HG02763 (cell line): ENCODE data around the gene TTC39C.

Experiments used
- ATAC-seq: cut with Tn5 transposase; IDR thresholded peaks from one replicate; pipeline ENCODE4 v1.9.1; 2021; ENCODE audit warnings: mild to moderate bottlenecking, moderate library complexity; ENCODE audit not compliant: unreplicated experiment

TTC39C gene

DNA sequence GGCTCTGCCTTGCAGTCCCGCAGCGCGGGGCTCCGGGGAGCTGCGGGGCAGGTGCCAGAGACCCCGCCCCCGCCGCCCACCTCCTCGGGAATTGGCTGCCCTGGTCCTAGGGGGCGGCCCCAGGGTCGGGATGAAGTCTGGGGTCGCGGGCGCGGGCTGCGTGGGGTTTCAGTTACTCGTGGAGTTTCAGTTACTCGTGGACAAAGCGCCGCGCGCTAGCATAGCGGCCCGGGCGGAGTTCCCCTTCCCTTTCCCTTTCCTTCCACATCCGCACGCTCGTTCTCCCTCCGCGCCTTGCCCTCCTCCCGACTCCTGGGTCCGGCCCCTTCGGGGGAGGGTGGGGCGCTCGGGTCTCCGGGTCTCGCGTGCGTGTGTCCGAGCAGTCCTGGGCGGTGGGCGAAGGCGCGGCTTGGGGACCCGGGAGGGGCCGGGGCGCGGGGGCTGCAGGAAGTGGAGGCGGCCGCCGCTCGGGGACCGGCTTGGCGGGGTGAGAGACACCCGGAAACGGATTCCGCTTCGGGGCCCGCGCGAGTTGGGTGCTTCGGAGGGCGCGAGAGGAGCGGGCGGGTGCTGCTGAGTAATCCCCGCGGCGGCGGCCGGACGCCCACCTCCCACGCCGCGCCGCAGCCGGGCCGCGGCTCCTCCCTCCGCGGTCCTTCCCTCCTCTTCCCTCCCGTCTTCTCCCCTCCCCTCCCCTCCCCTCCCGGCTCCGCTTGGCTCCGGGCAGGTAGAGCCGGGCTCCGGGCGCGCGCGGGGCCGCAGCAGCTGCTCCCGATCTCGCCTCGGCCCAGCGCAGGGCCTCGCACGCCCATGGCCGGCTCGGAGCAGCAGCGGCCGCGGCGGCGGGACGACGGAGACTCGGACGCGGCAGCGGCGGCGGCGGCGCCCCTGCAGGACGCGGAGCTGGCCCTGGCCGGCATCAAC lies at the start of gene TTC39C:
Gene TTC39C, plus strand, starts transcription at position 693 of the 924 bp plus-strand sequence. Its CDS starts 118 bp downstream, at position 811.
- peak; percentile 39 for ATAC-seq

DNA sequence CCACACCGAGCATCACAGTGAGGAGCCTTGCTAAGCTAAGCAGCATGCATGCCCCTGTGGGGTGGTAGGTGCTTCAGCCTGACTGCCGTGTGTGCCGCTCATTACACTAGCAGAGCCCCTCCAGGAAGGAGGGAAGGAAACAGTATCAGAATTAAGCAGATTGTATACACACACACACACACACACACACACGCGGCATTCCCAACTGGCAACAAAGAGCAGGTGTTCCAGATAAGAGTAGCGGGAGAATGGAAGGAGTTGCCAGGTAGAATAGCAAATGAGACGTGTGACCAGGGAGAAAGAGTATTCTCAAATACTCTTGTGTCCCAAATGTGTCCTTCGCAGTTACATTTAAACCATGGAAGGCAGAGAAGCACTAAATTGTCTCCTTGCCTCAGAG lies 47.6 kb upstream of the TTC39C start:
- no peak for ATAC-seq

DNA sequence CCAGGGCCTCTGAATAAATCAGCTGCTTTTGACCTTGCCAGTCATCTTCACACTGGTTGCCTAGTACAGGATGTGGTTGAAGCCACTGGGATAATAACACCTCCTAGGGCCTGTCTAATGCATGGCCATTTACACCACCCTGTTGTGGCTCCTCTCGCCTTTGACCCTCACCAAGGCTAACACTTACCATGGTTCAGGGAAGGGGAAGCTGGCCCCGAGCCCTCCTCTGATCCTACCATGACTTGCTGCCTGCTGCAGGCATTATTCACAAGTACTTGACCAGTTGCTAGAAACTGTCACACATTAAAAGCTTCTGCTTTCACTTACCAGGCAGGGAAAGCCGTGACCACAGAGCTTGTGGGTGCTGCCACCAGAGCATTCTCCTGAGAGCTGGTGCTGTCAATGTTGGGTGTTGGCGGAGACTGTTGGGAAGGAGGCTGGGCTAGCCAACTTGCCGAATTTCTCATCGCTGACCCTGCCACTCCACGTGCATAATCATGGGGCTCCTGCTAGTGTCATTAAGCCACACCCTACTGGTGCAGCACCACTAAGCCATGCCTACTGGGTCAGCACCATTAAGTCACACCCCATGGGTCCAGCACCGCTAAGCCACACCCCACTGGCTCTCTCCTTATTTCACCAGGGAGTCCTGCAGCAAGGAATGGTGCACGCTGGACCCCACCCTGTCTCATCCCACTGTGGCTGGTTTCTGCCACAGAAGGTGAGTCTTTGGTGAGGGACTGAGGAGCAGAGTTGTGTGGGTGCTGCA lies 47.0 kb upstream of the TTC39C start:
- peak; percentile 65 for ATAC-seq

DNA sequence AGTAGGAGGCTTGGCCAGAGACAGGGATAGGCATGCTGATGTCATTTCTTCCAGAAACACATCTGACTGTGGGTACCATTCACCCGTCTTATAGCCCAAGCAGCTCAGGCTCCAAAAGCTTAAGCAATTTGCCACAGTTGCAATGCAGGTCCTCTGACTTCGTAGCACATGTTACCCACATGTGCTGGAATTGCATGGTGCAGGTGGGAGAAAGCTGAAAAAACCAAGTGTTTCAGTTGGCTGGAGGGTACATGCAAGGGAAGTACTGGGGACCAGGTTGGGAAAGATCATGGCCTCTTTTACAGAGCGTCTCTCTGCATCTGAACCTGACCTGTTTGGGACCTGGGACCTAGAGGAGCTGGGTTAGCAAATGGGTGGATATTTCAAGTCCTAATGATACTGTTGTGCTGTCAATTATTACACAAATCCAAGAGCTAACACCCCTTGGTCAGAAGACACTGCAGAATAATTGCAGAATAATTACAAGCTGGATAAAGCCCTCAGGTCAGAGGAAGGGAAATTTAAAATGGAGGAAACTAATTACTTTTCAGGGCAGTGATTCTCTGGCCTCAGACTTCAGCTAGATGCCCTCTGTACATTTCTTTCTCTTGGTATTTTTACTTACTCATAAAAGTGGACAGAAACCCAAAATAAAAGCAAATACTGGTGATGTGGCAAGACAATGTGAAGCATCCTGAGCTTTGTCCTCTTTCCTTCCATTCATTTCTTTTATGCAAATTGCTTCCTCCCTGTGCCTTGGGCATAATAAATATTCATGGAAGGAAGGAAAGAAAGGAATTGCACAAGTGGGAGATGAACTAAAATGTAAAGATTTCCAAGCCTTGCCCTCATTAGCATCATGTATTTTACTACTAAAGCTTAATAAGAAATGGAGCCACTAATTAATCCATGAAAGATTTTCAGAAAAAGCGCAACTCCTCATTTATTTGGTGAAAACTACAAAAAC lies 45.6 kb upstream of the TTC39C start:
- ATAC-seq: no peak

DNA sequence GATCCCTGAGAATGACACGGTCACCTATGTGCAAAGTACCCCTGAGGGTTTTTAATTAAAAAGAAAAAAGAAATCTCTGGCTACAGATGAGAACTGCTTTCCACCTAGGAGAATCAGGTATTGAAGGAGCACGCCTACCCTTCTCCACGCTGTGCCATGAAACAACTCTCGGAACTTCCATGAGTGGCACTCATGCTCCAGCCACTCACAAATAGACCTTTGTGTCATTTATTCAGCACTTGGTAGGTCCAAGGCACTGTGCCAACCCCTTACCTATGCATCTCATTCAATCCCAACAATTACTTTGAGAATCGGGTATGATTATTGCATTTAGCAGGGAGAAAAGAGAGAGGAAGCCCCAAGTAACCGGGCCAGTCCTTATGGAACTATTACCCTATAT lies 44.9 kb upstream of the TTC39C start:
- no peak for ATAC-seq

DNA sequence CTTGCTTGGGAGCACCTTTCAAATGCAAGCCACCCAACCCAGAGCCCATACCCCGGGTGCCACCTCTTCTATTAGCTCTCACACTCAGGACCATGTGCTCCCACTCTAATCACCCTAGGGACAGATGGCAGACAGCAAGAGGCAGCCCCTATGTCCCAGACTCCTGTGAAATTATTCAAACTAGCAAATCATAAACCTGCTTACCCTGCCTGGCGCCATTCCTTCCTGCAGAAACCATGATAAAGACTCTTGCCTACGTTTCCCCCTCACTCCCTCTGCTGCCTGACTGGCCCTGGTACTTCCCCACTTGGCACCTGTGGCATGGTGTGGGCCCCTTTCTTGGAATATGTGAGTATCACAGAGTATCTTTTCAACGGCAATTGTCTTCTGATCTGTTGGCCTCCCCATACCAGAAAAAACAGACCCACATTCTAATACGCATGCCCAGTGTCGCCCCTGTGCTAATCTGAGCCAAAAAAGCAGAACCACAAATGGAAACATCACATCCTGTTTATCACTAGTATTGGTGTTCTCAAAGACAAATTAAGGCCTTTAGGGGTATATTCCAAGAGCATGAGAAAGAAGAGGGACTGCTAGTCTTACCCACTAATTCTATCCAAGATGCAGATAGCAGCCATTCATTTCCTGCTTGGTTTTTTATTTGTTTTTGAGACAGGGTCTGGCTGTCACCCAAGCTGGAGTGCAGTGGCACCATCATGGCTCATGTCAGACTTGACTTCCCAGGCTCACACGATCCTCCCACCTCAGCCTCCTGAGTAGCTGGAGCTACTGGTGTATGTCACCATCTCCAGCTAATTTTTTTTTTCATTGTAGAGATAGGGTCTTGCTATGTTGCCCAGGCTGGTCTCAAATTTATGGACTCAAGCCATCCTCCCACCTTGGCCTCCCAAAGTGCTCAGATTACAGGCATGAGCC lies 44.1 kb upstream of the TTC39C start:
- ATAC-seq: no peak

DNA sequence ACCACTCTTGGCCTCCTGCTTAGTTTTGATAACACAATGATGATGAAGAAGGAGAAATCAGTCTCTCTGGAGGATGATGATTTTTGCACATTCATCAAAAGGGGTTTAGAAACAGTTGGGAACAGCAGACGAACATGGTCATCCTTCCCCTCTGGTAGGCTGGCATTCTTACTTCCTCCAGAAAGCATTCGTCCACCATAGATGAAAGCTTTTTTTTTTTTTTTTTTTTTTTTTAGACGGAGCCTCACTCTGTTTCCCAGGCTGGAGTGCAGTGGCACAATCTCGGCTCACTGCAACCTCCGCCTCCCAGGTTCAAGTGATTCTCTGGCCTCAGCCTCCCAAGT lies 43.5 kb upstream of the TTC39C start:
- ATAC-seq: no peak

DNA sequence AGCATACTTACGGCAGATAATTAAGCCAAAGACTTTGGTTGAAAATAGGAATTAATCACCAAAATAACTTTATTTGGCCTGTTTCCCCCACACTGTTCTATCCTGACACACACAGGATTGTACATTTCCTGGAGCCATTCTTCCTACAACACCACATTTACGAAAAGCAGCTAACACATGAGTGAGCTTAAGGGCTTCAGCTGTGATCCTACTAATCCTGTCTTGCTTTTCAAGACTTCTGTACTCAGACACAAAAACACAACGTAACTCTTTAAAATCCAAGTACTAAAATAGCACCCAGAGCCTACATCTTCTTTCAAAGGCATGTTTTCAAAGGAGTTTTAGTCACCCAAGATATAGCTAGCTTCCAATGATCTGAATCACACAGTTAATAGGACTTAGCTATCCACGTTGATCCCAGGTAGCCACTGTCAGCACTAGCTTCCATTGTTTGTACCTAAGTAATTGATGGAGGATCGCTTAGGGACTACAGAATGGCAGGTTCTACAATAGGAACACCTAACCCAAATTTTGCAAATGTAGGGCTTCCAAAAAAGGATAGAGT lies 42.8 kb upstream of the TTC39C start:
- no peak for ATAC-seq

DNA sequence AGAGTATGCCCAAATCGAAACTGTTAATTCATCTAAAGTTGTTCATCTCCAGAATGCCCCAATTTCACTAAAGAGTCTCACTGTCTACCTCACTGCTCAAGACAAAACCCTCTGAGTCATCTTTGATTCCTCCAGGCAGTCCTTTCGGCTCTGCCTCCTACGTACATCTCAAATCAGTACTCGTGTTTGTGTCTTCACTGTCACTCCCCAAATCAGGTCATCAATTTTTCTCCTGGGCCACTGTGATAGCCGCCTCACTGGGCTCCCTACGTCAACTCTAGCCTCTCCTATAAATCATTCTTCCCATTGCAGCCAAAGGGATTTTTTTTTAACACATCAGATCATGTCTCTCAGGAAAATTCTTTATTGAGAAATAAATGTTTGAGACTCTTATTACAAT lies 42.1 kb upstream of the TTC39C start:
- ATAC-seq: no peak

DNA sequence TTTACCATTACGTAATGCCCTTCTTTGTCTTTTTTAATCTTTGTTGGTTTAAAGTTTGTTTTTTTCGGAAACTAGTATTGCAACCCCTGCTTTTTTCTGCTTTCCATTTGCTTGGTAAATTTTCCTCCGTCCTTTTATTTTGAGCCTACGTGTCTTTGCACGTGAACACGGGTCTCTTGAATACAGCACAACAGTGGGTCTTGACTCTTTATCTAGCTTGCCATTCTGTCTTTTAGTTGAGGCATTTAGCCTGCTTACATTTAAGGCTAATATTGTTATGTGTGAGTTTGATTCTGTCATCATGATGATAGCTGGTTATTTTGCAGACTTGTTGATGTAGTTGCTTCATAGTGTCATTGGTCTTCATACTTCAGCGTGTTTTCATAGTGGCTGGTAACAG lies 37.5 kb upstream of the TTC39C start:
- ATAC-seq: no peak

DNA sequence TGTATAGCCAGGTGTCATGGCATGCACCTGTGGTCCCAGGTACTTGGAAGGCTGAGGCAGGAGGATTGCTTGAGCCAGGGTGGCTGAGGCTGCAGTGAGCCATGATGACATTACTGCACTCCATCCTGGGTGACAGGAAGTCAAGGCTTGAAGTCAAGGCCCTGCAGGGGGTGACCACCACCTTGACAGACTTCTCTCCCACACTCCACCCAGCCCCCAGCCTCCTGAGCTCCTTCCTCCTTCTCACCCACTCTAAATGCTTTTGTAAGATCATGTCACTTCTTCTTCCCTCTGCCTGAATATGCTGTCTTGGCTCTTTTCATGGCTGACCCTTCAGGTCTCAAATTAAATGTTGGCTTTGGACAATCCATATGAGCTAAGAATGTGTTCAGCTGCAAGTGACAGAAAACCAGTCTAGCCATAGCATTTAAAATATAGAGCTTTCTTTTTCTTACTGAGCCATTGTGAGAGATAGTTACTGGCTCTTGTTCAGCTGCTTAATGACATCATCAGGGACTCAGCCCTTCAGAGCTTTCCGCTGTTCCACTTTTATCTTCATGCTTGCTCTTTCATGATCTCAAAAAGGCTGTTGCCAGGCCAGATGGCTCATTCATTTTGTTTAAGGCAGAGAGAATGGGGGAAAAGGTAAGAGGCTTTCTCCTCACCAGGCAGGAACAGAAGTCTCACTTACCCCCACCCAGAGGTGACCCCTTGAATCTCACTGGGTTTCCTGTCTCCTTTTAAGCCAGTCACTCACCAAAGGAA lies 36.7 kb upstream of the TTC39C start:
- no peak for ATAC-seq

DNA sequence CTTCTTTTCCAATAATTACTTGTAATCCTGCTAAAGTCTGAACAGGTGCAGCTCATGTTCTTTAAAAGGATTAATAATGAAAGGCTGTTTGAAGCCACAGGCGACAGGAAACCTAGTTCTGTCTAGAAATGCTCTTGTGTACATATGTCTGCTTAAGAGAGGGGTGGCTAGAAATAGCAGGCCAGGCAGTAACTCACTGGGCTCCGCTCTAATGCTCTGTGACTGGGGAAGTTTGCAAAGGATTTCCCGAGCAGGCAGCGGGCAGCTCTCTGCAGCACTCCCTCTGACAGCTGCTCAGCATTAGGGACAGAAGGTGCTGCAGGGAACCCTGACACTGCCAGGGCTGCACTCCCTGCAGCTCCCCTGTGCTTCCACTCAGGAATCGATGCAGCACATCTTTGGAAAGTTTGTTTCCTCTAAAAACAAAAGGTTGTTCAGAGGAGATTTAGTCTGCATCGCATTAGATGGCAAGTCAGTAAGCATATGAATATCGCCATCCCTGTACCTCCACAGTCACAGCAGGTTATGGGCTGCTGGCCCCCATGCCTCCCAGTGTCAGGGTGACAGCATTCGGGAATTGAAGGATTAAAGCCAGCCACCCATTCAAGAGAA lies 33.1 kb upstream of the TTC39C start:
- peak; percentile 88 for ATAC-seq

DNA sequence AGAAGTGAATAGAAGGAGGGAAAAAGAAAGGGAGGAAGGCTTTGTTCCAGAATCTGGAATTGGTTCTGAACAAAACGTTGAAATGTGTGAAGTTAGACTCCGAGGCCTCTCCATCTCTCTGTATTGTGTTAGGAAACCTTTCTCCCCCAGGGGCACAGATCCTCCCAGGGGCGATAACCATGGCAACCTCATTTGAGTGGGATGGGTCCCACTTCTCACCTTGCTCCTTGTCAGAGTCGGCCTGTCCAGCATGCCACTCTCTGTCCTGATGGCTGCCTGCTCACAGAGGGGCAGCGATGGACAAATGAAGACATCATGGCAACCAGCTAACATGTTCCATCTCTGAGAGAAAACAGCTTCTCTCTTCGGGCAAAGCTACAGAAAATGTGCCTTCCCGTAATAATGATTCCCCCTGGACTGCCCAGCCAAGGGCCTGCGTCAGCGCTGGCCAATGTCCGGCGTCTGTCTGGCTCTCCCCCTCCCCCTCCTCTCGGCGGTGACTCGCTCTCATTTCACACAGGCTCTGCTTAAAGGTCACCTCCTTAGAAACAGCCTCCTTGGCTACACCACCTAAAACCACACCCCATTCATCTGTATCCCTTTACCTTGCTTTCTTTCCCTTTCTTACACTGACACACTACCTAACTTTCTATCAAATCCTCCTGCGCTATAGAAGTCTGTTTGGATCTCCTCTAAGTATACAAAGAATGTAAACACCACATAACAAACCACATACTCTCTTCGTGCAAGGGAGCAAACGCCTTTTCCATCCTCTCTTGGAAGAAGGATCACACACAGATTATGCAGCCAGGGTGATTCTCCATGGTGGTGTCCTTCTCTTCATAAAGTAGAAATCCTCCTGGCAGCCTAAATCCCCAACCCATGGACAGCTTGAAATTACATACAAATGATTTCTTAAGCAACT lies 32.1 kb upstream of the TTC39C start:
- ATAC-seq: no peak

DNA sequence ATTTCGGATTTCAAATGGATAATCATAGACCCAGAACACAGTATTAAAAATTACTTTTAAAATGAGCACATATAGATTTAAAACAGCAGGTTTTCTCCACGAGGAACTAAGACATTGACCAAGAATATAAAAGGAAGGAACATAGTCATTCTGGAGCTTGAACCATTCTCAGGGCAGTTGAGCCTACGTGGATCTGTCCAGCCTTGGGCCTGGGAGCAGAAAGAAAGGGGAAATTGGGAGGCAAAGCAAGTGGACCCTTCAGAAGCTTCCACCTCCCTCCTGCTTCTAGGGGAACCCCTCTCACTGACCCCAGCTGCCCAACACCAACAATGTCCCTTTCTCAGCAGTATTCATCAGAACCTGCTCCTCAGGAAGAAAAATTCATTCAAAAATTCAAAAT lies 31.4 kb upstream of the TTC39C start:
- ATAC-seq: no peak

DNA sequence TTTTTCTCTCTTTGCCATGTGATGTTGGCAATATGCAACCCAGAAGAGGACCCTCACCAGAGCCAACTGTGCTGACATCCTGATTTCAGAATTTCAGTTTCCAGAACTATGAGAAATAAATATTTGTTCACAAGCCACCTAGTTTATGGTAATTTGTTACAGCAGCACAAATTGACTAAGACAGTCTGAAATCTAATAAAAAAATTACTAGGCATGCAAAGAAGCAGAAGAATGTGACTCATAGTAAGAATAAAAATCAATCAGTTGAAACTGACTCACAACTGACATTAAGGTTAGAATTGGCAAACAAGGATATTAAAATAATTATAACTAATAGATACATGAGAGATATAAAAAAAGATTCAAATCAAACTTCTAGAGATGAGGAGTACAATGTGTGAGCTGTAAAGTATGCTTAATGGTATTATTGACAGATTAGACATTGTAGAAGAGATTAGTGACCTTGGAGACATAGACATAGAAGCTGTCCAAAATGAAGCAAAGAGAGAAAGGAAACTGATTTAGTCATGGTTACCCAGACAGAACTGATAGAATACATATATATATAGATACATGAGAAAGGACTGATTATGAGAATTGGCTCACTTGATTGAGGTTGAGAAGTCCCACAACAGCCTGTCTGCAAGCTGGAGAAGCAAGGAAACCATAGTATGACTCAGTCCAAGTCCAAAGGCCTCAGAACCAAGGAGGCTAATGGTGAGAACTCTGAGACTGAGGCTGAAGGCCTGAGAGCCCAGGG lies 27.8 kb upstream of the TTC39C start:
- ATAC-seq: no peak
